ENCODE results near the gene TTLL8.

Gene TTLL8

GRCh38 chr22:50027639-50028537, 30.2 kb downstream of the TTLL8 start:
- H3K4me1 Mint-ChIP-seq: peaks cover 41% of the 10 kb centered on the region
- peaks cover 55% of the 10 kb centered on the region for H3K27me3 Mint-ChIP-seq
- ATAC-seq: peak; percentile 27
- H3K9me3 Mint-ChIP-seq: no peaks in the 10 kb centered on the region
- peak in 1 of 2 donors; percentile 52 for DNase-seq
- no peak overlapping the region for H3K27ac Mint-ChIP-seq
- H3K4me3 Mint-ChIP-seq: peak overlapping the region in 1 of 2 donors; percentile 63

DNA sequence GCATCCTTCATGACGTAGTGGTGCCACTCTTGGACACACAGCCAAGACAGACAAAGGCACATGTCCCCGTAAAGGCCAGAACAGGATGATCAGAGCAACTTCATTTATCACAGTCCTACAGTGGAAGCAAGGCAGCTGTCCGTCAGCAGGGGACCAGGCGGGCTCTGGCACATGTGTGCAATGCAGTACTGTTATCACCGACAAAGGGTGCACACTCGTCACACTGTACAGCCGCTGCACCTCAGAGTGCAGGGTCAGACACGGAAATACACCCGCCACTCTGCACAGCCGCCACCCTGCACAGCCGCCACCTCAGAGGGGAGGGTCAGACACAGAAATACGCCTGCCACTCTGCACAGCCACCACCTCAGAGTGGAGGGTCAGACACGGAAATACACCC, 32.1 kb downstream of the TTLL8 start:
- no peak for DNase-seq
- Mint-ChIP-seq H3K27me3 (peaks cover 36% of the 10 kb centered on the region), H3K4me1 (peaks cover 39% of the 10 kb centered on the region), H3K27ac (no peak overlapping the region), H3K9me3 (no peaks in the 10 kb centered on the region), H3K4me3 (no peak overlapping the region)
- no peak for ATAC-seq

DNA sequence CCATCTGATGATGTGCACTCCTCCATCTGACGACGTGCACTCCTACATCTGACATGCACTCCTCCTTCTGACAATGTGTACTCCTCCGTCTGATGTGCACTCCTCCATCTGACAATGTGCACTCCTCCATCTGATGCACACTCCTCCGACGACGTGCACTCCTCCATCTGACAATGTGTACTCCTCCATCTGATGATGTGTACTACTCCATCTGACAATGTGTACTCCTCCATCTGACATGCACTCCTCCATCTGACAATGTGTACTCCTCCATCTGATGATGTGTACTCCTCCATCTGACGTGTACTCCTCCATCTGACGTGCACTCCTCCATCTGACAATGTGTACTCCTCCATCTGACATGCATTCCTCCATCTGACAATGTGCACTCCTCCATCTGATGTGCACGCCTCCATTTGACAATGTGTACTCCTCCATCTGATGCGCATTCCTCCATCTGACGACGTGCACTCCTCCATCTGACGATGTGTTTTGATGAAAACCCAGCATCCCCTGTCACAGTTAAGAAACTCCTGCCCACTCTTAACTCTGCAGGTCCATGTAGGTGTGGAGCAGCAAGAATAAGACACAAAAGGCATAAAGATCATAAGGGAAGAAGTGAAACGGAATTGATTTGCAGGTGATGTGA, 35.8 kb downstream of the TTLL8 start:
- Mint-ChIP-seq H3K27ac (no peak overlapping the region), H3K4me3 (no peak overlapping the region), H3K27me3 (peaks cover 10% of the 10 kb centered on the region), H3K4me1 (peaks cover 36% of the 10 kb centered on the region), H3K9me3 (peaks cover 0 to 5% of the 10 kb centered on the region in 2 donors)
- DNase-seq (no peak), ATAC-seq (no peak)

DNA sequence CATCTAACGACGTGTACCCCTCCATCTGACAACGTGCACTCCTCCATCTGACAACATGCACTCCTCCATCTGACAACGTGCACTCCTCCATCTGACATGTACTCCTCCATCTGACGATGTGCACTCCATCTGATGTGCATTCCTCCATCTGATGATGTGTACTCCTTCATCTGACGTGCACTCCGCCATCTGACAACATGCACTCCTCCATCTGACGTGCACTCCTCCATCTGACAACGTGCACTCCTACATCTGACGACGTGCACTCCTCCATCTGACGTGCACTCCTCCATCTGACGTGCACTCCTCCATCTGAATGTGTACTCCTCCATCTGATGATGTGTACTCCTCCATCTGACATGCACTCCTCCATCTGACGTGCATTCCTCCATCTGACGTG, 37.5 kb downstream of the TTLL8 start:
- Mint-ChIP-seq H3K4me1 (peaks cover 52% of the 10 kb centered on the region), H3K27ac (no peak overlapping the region), H3K4me3 (no peak overlapping the region), H3K27me3 (peaks cover 10% of the 10 kb centered on the region), H3K9me3 (peaks cover 0 to 5% of the 10 kb centered on the region in 2 donors)
- DNase-seq (no peak), ATAC-seq (no peak)

- Mint-ChIP-seq H3K27me3 (peaks cover 3% of the 10 kb centered on the region), H3K4me3 (peak overlapping the region in 1 of 2 donors; percentile 80), H3K9me3 (peaks cover 0 to 5% of the 10 kb centered on the region in 2 donors), H3K27ac (no peak overlapping the region), H3K4me1 (peaks cover 47% of the 10 kb centered on the region)
- DNase-seq (peak in 1 of 2 donors; percentile 44), ATAC-seq (peak; percentile 14)
Observed at GRCh38 chr22:50019316-50019715, 38.8 kb downstream of the TTLL8 start.

GRCh38 chr22:50018608-50019285, 39.4 kb downstream of the TTLL8 start:
- ATAC-seq (peak; percentile 69), DNase-seq (peak; percentile 50 to 68)
- H3K27ac Mint-ChIP-seq: peak overlapping the region in 1 of 2 donors; percentile 87
- no peaks in the 10 kb centered on the region for H3K27me3 Mint-ChIP-seq
- H3K4me3 Mint-ChIP-seq: peak overlapping the region; percentile 62 to 80
- peaks cover 52% of the 10 kb centered on the region for H3K4me1 Mint-ChIP-seq
- peaks cover 0 to 5% of the 10 kb centered on the region in 2 donors for H3K9me3 Mint-ChIP-seq

- H3K9me3 Mint-ChIP-seq: peaks cover 0 to 5% of the 10 kb centered on the region in 2 donors
- H3K27me3 Mint-ChIP-seq: no peaks in the 10 kb centered on the region
- peak overlapping the region; percentile 62 to 80 for H3K4me3 Mint-ChIP-seq
- ATAC-seq (no peak), DNase-seq (peak in 1 of 2 donors; percentile 38)
- peaks cover 62% of the 10 kb centered on the region for H3K4me1 Mint-ChIP-seq
- H3K27ac Mint-ChIP-seq: peak overlapping the region; percentile 45 to 92
Observed at GRCh38 chr22:50017701-50018224, 40.3 kb downstream of the TTLL8 start.

- Mint-ChIP-seq H3K9me3 (peaks cover 0 to 5% of the 10 kb centered on the region in 2 donors), H3K4me1 (peaks cover 68% of the 10 kb centered on the region), H3K27ac (peak overlapping the region; percentile 0 to 92), H3K4me3 (peak overlapping the region; percentile 62 to 80), H3K27me3 (peaks cover 5% of the 10 kb centered on the region)
- peak; percentile 84 for ATAC-seq
- DNase-seq: peak; percentile 69 to 94
Observed at GRCh38 chr22:50016988-50017700, 41.0 kb downstream of the TTLL8 start.

DNA sequence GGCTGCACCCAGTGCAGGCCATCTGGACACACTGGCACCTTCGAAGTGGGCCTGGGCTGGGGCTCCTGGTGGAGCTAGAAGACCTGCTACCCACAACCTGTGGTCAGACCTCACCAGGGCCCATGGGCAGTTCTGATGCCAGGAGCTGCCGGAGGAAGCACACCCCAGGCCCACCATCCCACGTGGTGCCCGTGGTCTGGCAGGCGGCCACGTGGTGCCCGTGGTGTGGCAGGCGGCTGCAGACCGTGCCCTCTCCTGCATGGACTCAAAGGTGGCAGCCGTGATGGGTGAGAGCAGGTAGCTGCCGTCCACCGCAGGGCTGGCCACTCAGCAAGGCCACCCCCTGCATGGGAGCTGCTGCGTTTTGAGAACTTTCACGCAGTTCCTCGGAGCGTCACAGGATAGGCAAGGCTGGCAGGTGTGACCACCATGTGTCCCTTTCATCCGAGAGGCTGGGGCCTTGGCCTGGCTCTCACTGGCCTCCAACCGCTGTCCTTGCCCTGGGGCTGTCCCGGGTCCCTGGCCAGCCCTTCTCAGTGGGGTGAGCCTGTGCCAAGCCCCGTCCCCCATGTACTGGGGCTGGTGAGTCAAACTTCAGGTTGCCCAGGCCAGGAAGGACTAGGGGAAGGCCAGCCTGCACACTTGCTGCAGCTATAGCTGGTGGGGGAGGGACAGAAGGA, 41.6 kb downstream of the TTLL8 start:
- Mint-ChIP-seq H3K4me1 (peaks cover 75% of the 10 kb centered on the region), H3K9me3 (peaks cover 0 to 5% of the 10 kb centered on the region in 2 donors), H3K27me3 (peaks cover 12% of the 10 kb centered on the region), H3K27ac (peak overlapping the region in 1 of 2 donors; percentile 0), H3K4me3 (peak overlapping the region; percentile 62 to 80)
- ATAC-seq (no peak), DNase-seq (no peak)

GRCh38 chr22:50015451-50016307, 42.4 kb downstream of the TTLL8 start:
- Mint-ChIP-seq H3K4me3 (peak overlapping the region; percentile 62 to 80), H3K27ac (no peak overlapping the region)
- no peak for ATAC-seq

GRCh38 chr22:50014655-50015401, 43.3 kb downstream of the TTLL8 start:
- peak in 1 of 2 donors; percentile 9 for DNase-seq
- Mint-ChIP-seq H3K4me3 (peak overlapping the region; percentile 68 to 80), H3K27ac (no peak overlapping the region), H3K27me3 (peaks cover 18% of the 10 kb centered on the region), H3K9me3 (peaks cover 0 to 5% of the 10 kb centered on the region in 2 donors), H3K4me1 (peaks cover 82% of the 10 kb centered on the region)
- ATAC-seq: no peak

More at GRCh38 chr22:50015451-50016307, 42.4 kb downstream of the TTLL8 start:
- Mint-ChIP-seq H3K27me3 (peaks cover 18% of the 10 kb centered on the region), H3K9me3 (peaks cover 0 to 5% of the 10 kb centered on the region in 2 donors), H3K4me1 (peaks cover 82% of the 10 kb centered on the region)
- no peak for DNase-seq

DNA sequence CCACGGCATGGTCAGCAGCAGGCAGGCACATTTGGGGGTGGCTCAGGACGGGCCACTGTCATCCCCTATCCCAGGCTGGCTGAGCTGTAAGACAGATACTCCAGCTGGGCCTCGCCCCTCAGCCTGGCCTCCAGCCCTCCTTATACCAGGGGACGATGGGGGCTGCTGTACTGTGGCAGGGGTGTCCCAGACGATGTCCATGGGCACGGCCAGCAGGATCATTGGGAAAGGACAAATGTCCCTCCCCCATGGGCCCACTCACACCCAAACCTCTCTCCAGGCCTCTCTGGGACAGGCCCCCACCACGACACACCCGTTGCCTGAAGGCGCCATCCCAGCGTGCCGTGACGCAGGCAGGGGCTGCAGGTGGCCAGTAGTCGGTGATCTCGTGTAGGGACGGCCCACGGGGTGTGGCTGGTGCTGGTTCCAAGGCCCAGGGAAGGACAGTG, 44.0 kb downstream of the TTLL8 start:
- H3K27me3 Mint-ChIP-seq: peaks cover 18% of the 10 kb centered on the region
- H3K9me3 Mint-ChIP-seq: peaks cover 0 to 3% of the 10 kb centered on the region in 2 donors
- no peak for ATAC-seq
- H3K4me3 Mint-ChIP-seq: peak overlapping the region; percentile 55 to 68
- no peak overlapping the region for H3K27ac Mint-ChIP-seq
- H3K4me1 Mint-ChIP-seq: peaks cover 75% of the 10 kb centered on the region
- DNase-seq: no peak

Data from stimulated activated naive CD8-positive, alpha-beta T cell treated with anti-CD3 and anti-CD28 coated beads, Interleukin-15, amount 100 ng/mL, for 72 hours (primary cell).